ENCODE data around the gene LCE2B. TPM values are rescaled to one million over a fixed set of nuclear protein-coding genes. Genes with fewer than 3 reads are reported as not detected.

Gene LCE2B
- total and polyA plus RNA-seq, 3 donors from 2014 or later = not detected

DNA sequence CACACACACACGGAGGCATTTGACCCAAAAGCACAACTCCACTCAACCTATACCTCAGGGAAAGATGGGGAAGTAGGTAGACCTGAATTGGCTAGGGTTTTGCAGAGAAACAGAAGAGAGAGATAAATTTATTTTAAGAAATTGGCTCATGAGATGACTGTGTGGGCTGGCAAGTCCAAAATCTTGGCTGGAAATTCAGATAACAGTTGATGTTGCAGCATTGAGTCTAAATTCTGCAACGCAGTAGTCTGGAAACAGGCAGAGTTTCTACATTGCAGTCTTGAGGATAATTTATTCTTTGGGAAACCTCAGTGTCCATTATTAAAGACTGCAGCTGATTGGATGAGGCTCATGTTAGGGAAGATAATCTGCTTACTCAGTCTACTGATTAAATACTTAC is 4.3 kb upstream of the LCE2B start:
- Histone ChIP-seq H3K4me3 (no peak overlapping the region), H3K27me3 (no peaks in the 10 kb centered on the region), H3K36me3 (ENCODE audit: low read depth, missing control alignments) (no peaks in the 10 kb centered on the region), H3K4me1 (no peaks in the 10 kb centered on the region), H3K9me3 (no peaks in the 10 kb centered on the region), H3K27ac (no peak overlapping the region)
- WGBS, 2 donors = 73 to 78% methylated on average over 2 of the region's 2 CpGs
- intact Hi-C loops (cut with DNase I; ENCODE audit: low total_unique reads) = no loop called here
- TF ChIP-seq CTCF (IDR thresholded peaks at IDR 0.05) (no peak), POLR2A (IDR thresholded peaks at IDR 0.05) (no peak)
- DNase-seq = no peak

- intact Hi-C loops (cut with DNase I; ENCODE audit: low total_unique reads) = no loop called here
- Histone ChIP-seq H3K4me1 (no peaks in the 10 kb centered on the region), H3K36me3 (ENCODE audit: low read depth, missing control alignments) (no peaks in the 10 kb centered on the region), H3K27ac (no peak overlapping the region), H3K9me3 (no peaks in the 10 kb centered on the region), H3K4me3 (no peak overlapping the region), H3K27me3 (no peaks in the 10 kb centered on the region)
- no peak for TF ChIP-seq POLR2A (IDR thresholded peaks at IDR 0.05)
- TF ChIP-seq CTCF (IDR thresholded peaks at IDR 0.05) = no peak
- no peak for DNase-seq
These were observed 2.1 kb upstream of the LCE2B start for GRCh38 chr1:152683846-152684245.

GRCh38 chr1:152697701-152698600 is 12.0 kb downstream of the LCE2B start, which contains the start of gene LCE2A:
Gene LCE2A, plus strand, starts transcription at chr1:152698345. Its CDS starts 557 bp downstream, at chr1:152698902.
- no peaks in the 10 kb centered on the region for H3K27me3 ChIP-seq
- no peak for DNase-seq
- H3K4me1 ChIP-seq = no peaks in the 10 kb centered on the region
- H3K27ac ChIP-seq = no peak within 1 kb of the TSS
- intact Hi-C loops (cut with DNase I; ENCODE audit: low total_unique reads) = no loop called here
- H3K9me3 ChIP-seq = no peaks in the 10 kb centered on the region
- H3K36me3 ChIP-seq (ENCODE audit: low read depth, missing control alignments) = no peaks in the 10 kb centered on the region
- TF ChIP-seq CTCF (IDR thresholded peaks at IDR 0.05) = no peak
- no peak for TF ChIP-seq POLR2A (IDR thresholded peaks at IDR 0.05)
- H3K4me3 ChIP-seq = no peak within 1 kb of the TSS
- 65 to 70% methylated on average over 4 of the region's 4 CpGs for WGBS, 2 donors

- intact Hi-C loops (cut with DNase I; ENCODE audit: low total_unique reads) = no loop called here
- TF ChIP-seq POLR2A (IDR thresholded peaks at IDR 0.05) = no peak
- TF ChIP-seq CTCF (IDR thresholded peaks at IDR 0.05) = no peak
- Histone ChIP-seq H3K4me1 (no peaks in the 10 kb centered on the region), H3K36me3 (ENCODE audit: low read depth, missing control alignments) (no peaks in the 10 kb centered on the region), H3K27me3 (no peaks in the 10 kb centered on the region), H3K4me3 (no peak overlapping the region), H3K27ac (no peak overlapping the region), H3K9me3 (no peaks in the 10 kb centered on the region)
- 90% methylated on average over 4 of the region's 4 CpGs for WGBS, 2 donors
- DNase-seq = no peak
These were observed 13.8 kb downstream of the LCE2B start for GRCh38 chr1:152699746-152700145.

DNA sequence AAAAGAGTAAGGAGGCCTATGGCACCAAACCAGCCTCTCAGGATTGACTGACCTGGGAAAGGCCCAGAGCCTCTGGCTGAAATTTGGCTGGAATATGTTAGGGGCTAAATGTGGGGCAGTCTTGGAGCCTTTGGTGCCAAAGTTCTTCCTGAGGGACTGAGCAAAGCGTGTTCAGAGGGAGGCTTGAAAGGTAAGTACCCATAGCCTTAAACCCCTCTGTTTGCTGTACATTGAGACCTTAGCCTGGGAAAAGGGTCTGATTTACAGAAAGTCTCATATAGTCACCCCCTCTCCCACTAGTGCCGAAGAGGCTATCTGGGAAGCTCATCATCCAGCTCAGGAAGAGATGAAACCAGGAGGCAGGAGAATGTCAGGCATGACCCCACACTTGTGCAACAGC is 21.9 kb downstream of the LCE2B start, which contains the start of gene LCE4A:
LCE4A (plus strand) TSS at position 301 of the 400 bp plus-strand sequence. CDS start 916 bp downstream, outside the sequence.
- H3K27ac ChIP-seq = no peak within 1 kb of the TSS
- DNase-seq = no peak
- no peaks in the 10 kb centered on the region for H3K36me3 ChIP-seq (ENCODE audit: low read depth, missing control alignments)
- intact Hi-C loops (cut with DNase I; ENCODE audit: low total_unique reads) = no loop called here
- H3K9me3 ChIP-seq = no peaks in the 10 kb centered on the region
- H3K4me3 ChIP-seq = no peak within 1 kb of the TSS
- no peaks in the 10 kb centered on the region for H3K27me3 ChIP-seq
- TF ChIP-seq POLR2A (IDR thresholded peaks at IDR 0.05) = no peak
- no peak for TF ChIP-seq CTCF (IDR thresholded peaks at IDR 0.05)
- 70 to 83% methylated on average over 2 of the region's 2 CpGs for WGBS, 2 donors
- no peaks in the 10 kb centered on the region for H3K4me1 ChIP-seq

Data from testis (tissue), 3 donors.